ENCODE results near the gene FLYWCH2.
A peak's percentile ranks its signal among the peaks of the same experiment; 100 is the strongest.

FLYWCH2 gene

GRCh38 chr16:2854700-2855309 is 28.2 kb upstream of the FLYWCH2 start:
- no peak for DNase-seq

- no peak for DNase-seq
These were observed 27.5 kb upstream of the FLYWCH2 start for GRCh38 chr16:2855536-2855935.

GRCh38 chr16:2856061-2856670 is 26.8 kb upstream of the FLYWCH2 start:
- no peak for DNase-seq

- DNase-seq, result no peak
These were observed 26.1 kb upstream of the FLYWCH2 start for GRCh38 chr16:2856686-2857450.

- DNase-seq, result peak; percentile 19
These were observed 25.4 kb upstream of the FLYWCH2 start, which contains the start of gene PRSS22 for GRCh38 chr16:2857451-2858244. Gene PRSS22, minus strand, starts transcription at chr16:2858170. Its CDS starts 66 bp downstream, at chr16:2858104.

- DNase-seq, result no peak
These were observed 24.6 kb upstream of the FLYWCH2 start for GRCh38 chr16:2858245-2859025.

GRCh38 chr16:2859686-2860265 is 23.2 kb upstream of the FLYWCH2 start:
- DNase-seq, result no peak

GRCh38 chr16:2860826-2861567 is 22.0 kb upstream of the FLYWCH2 start:
- DNase-seq, result no peak

- no peak for DNase-seq
These were observed 17.4 kb upstream of the FLYWCH2 start for GRCh38 chr16:2865651-2866050.

- DNase-seq, result no peak
These were observed 16.6 kb upstream of the FLYWCH2 start for GRCh38 chr16:2866431-2866830.

- no peak for DNase-seq
These were observed 15.4 kb upstream of the FLYWCH2 start for GRCh38 chr16:2867661-2867986.

- peak; percentile 85 for DNase-seq
These were observed 14.8 kb upstream of the FLYWCH2 start for GRCh38 chr16:2867987-2868789.

- DNase-seq, result no peak
These were observed 11.1 kb upstream of the FLYWCH2 start for GRCh38 chr16:2871926-2872325.

GRCh38 chr16:2874032-2874911 is 8.7 kb upstream of the FLYWCH2 start:
- DNase-seq, result peak; percentile 39

- DNase-seq, result peak; percentile 60
These were observed 8.1 kb upstream of the FLYWCH2 start for GRCh38 chr16:2874912-2875362.

- DNase-seq, result no peak
These were observed 3.0 kb upstream of the FLYWCH2 start for GRCh38 chr16:2879854-2880508.

- DNase-seq, result no peak
These were observed 999 bp upstream of the FLYWCH2 start for GRCh38 chr16:2881783-2882649.

GRCh38 chr16:2883458-2883908 is 468 bp downstream of the FLYWCH2 start:
- DNase-seq, result no peak
